Keratinocyte (primary cell): ENCODE measurements around the gene POLD1. TPM values are rescaled to one million over a fixed set of nuclear protein-coding genes. Genes with fewer than 3 reads are reported as not detected.

ENCODE experiments used
- DNase-seq: peaks from one replicate; pipeline ENCODE4 v3.0.0-alpha.2; 2011; ENCODE audit warnings: low read depth, missing footprints, low spot score
- FAIRE-seq: peaks from 2 replicates; lab custom pipeline; 2011; peaks lifted over from hg19 to GRCh38; lab: Jason Lieb, UNC
- H2AFZ ChIP-seq: 2 replicates; pipeline ENCODE4 v1.6.0; 2012; ENCODE audit warnings: low read length, control low read depth, inconsistent platforms; ENCODE audit not compliant: control insufficient read depth
- H3K27ac ChIP-seq: 2 replicates; pipeline ENCODE4 v1.5.1; 2011; ENCODE audit warnings: low read length; ENCODE audit not compliant: control insufficient read depth, insufficient read depth
- H3K27me3 ChIP-seq: 3 replicates; pipeline ENCODE4 v1.6.0; 2011; ENCODE audit warnings: low read length; ENCODE audit not compliant: control insufficient read depth, insufficient read depth; ENCODE audit errors: extremely low read depth
- H3K36me3 ChIP-seq, 2 experiments: 2 replicates in 1 of 2; 3 replicates in 1 of 2; pipeline ENCODE4 v1.5.1; 2011; ENCODE audit warnings: low read length in 2 of 2, mild to moderate bottlenecking in 1 of 2; ENCODE audit not compliant: control insufficient read depth in 2 of 2, insufficient read depth in 2 of 2; ENCODE audit errors: extremely low read depth in 1 of 2
- H3K4me1 ChIP-seq: 3 replicates; pipeline ENCODE4 v1.5.1; 2011; ENCODE audit warnings: low read length; ENCODE audit not compliant: control insufficient read depth, insufficient read depth; ENCODE audit errors: extremely low read depth
- H3K4me2 ChIP-seq: 3 replicates; pipeline ENCODE4 v1.6.0; 2011; ENCODE audit warnings: low read depth, low read length; ENCODE audit not compliant: control insufficient read depth, insufficient read depth; ENCODE audit errors: extremely low read depth
- H3K4me3 ChIP-seq, 3 experiments: fragments of 200-600 bp in 1 of 3; sonication (generic) in 1 of 3; 2 replicates in 2 of 3; 3 replicates in 1 of 3; pipeline ENCODE4 v1.5.1; 2011 to 2016; ENCODE audit warnings: low read length in 3 of 3, mild to moderate bottlenecking in 3 of 3, control low read depth in 2 of 3, inconsistent platforms in 1 of 3, low read depth in 1 of 3, mixed read lengths in 1 of 3, mixed run types in 1 of 3, moderate library complexity in 1 of 3; ENCODE audit not compliant: control insufficient read depth in 2 of 3, insufficient read depth in 2 of 3; ENCODE audit errors: extremely low read depth in 1 of 3
- H3K79me2 ChIP-seq: 2 replicates; pipeline ENCODE4 v1.6.0; 2012; ENCODE audit warnings: low read length; ENCODE audit not compliant: control insufficient read depth, insufficient read depth
- H3K9ac ChIP-seq: 3 replicates; pipeline ENCODE4 v1.6.0; 2011; ENCODE audit warnings: low read length; ENCODE audit not compliant: control insufficient read depth, insufficient read depth; ENCODE audit errors: extremely low read depth
- H3K9me1 ChIP-seq: 3 replicates; pipeline ENCODE4 v1.6.0; 2011; ENCODE audit warnings: low read length; ENCODE audit not compliant: control insufficient read depth, insufficient read depth; ENCODE audit errors: extremely low read depth
- H3K9me3 ChIP-seq: 2 replicates; pipeline ENCODE4 v1.5.1; 2012; ENCODE audit warnings: low read depth, low read length; ENCODE audit not compliant: control insufficient read depth
- H4K20me1 ChIP-seq: 3 replicates; pipeline ENCODE4 v1.6.0; 2011; ENCODE audit warnings: low read length; ENCODE audit not compliant: control insufficient read depth, insufficient read depth; ENCODE audit errors: extremely low read depth
- EZH2 ChIP-seq: IDR thresholded peaks from one replicate; pipeline ENCODE4 v1.6.1; 2012; ENCODE audit warnings: inconsistent platforms, mild to moderate bottlenecking, low read length, moderate library complexity
- dilution Hi-C: fragments of 300-500 bp; cut with MboI; formaldehyde crosslinking; loops from one replicate; pipeline ENCODE4 v1.7.0; 2020; ENCODE audit warnings: low sequenced_read_pairs; ENCODE audit not compliant: extremely low pct_ligation_motif_present
- polyA plus RNA-seq, 5 experiments: library from polyadenylated mRNA; depleted of rRNA in 3 of 5; stranded (reverse) in 3 of 5; stranded (forward) in 1 of 5; unstranded in 1 of 5; fragments of >200 nt; gene quantifications; 1 replicate in 1 of 5; 2 replicates in 3 of 5; 3 replicates in 1 of 5; pipeline versions ENCODE4 v1.2.1 to v1.2.3, GENCODE V29; 2011 to 2012; ENCODE audit warnings: missing spikeins in 2 of 5, low read depth in 1 of 5, low replicate concordance in 1 of 5
- TF ChIP-seq, protein P1 (sequence below), 3 experiments: IDR thresholded peaks in 1 of 3; conservative IDR thresholded peaks in 1 of 3; optimal IDR thresholded peaks in 1 of 3; 2 replicates in 2 of 3; 3 replicates in 1 of 3; pipeline versions ENCODE3 to v1.5.1; 2011; ENCODE audit warnings: low read length in 3 of 3, mild to moderate bottlenecking in 3 of 3, moderate library complexity in 2 of 3, control low read depth in 1 of 3, inconsistent platforms in 1 of 3; ENCODE audit not compliant: insufficient read depth in 2 of 3; ENCODE audit errors: extremely low read depth in 1 of 3

The POLD1 gene
- polyA plus RNA-seq, 1 donor (not counting 4 experiments of a cell fraction or from before 2014, with no cell fraction given) = 8.7 TPM

DNA sequence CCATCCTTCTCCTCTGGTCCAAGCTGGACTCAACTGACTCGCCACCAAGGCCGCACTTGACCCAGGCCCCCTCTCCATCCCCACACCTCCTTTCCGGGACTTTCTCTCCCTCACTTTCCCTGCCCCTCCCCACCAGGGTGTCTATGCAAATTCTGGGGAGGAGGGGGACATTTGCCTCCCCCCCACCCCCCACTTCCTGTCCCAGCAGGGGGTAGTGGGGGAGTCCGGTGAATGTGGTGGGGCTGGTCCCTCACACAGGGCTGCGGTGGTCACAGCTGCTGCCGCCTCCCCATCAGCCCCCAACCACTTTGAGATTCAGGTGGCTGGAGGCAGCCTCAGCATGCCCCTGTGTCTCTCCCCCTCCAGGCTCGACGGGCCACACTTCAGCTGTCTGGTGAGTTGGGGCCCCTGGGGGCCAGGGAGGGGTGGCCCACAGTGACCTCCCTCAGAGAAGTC is 35.5 kb downstream of the POLD1 start:
- FAIRE-seq = no peak
- Histone ChIP-seq H3K27me3 (peaks cover 18% of the 10 kb centered on the region), H3K9ac (no peak overlapping the region), H3K4me2 (no peak overlapping the region), H4K20me1 (no peaks in the 10 kb centered on the region), H3K4me1 (no peaks in the 10 kb centered on the region), H3K79me2 (no peaks in the 10 kb centered on the region), H3K9me3 (no peaks in the 10 kb centered on the region), H2AFZ (no peak overlapping the region), H3K36me3 (no peaks in the 10 kb centered on the region), H3K4me3 (no peak overlapping the region), H3K9me1 (no peaks in the 10 kb centered on the region), H3K27ac (no peak overlapping the region)
- no peak for TF ChIP-seq EZH2
- TF ChIP-seq, protein P1, sequence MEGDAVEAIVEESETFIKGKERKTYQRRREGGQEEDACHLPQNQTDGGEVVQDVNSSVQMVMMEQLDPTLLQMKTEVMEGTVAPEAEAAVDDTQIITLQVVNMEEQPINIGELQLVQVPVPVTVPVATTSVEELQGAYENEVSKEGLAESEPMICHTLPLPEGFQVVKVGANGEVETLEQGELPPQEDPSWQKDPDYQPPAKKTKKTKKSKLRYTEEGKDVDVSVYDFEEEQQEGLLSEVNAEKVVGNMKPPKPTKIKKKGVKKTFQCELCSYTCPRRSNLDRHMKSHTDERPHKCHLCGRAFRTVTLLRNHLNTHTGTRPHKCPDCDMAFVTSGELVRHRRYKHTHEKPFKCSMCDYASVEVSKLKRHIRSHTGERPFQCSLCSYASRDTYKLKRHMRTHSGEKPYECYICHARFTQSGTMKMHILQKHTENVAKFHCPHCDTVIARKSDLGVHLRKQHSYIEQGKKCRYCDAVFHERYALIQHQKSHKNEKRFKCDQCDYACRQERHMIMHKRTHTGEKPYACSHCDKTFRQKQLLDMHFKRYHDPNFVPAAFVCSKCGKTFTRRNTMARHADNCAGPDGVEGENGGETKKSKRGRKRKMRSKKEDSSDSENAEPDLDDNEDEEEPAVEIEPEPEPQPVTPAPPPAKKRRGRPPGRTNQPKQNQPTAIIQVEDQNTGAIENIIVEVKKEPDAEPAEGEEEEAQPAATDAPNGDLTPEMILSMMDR (optimal IDR thresholded peaks at IDR 0.05 in 1 of 3, IDR thresholded peaks at IDR 0.05 in 1 of 3, conservative IDR thresholded peaks at IDR 0.05 in 1 of 3; ENCODE audit: extremely low read depth in 1 of 3, insufficient read depth in 2 of 3, low read length in 3 of 3) = no peak
- no peak for DNase-seq
- dilution Hi-C loops = no loop called here

DNA sequence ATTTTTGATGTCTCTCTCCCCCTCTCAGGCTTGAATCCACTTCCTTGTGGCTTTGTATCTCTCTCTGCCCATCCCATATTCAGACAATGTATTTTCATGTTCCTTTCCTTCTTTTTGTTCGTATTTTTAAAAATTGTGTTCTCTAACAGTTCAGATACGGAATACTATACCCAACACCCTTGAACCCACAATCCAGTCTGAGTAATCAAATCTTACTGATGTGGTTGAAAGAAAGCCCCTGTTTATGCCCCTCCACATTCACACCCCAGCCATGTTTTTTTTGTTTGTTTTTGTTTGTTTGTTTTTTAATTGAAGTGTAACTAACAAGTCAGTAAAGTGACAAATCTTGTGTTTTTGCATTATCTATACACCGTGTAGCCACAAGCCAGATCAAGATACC is 36.0 kb downstream of the POLD1 start:
- no peak overlapping the region for H2AFZ ChIP-seq
- H3K79me2 ChIP-seq = no peaks in the 10 kb centered on the region
- dilution Hi-C loops = no loop called here
- H3K9ac ChIP-seq = no peak overlapping the region
- H3K9me1 ChIP-seq = no peaks in the 10 kb centered on the region
- H3K4me2 ChIP-seq = no peak overlapping the region
- H3K36me3 ChIP-seq = no peaks in the 10 kb centered on the region
- no peaks in the 10 kb centered on the region for H3K4me1 ChIP-seq
- no peak for DNase-seq
- peaks cover 18% of the 10 kb centered on the region for H3K27me3 ChIP-seq
- FAIRE-seq = no peak
- H4K20me1 ChIP-seq = no peaks in the 10 kb centered on the region
- H3K27ac ChIP-seq = no peak overlapping the region
- no peak overlapping the region for H3K4me3 ChIP-seq
- H3K9me3 ChIP-seq = no peaks in the 10 kb centered on the region
- TF ChIP-seq EZH2 = no peak
- TF ChIP-seq, protein P1 (optimal IDR thresholded peaks at IDR 0.05 in 1 of 3, IDR thresholded peaks at IDR 0.05 in 1 of 3, conservative IDR thresholded peaks at IDR 0.05 in 1 of 3; ENCODE audit: extremely low read depth in 1 of 3, insufficient read depth in 2 of 3, low read length in 3 of 3) = no peak
